ENCODE results near the gene YBEY. TPM values are rescaled to one million over a fixed set of nuclear protein-coding genes. Genes with fewer than 3 reads are reported as not detected.

YBEY gene
- total RNA-seq, 1 donor from 2014 or later, result 20.0 TPM

DNA sequence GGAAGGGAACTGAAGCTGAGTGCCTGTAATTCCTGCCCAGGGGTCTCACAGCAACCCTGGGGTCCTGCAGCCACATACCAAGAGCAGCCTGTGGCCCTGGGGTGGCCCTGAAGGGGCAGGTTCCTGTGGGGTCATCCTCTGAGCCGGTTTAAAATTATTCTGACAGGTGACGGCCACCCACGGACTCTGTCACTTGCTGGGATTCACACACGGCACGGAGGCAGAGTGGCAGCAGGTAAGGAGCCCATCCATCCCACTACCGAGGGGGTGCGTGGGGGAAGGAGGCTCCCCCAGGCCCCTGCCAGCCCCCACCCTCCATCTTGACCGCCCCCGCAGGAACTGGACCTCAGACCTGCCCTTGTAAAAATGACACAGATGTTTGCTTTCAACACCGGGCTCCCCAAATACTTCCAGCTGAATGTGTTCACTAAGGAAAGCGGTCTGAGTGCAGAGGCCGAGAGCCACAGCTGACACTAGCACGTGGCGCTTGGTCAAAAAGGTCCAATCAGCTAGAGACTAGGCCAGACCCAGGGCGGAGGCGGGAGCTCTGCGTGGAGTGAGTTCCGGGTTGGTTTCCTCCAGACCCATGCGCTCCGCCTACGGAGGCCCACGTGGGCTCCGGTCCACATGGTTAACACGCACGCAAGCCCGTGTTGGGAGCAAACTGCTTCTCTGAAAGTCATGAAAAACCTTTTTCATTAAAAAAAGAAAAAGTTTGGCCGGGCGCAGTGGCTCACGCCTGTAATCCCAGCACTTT lies 10.0 kb downstream of the YBEY start:
- Mint-ChIP-seq H3K36me3 (peaks cover 19% of the 10 kb centered on the region), H3K27me3 (peaks cover 3% of the 10 kb centered on the region), H3K27ac (no peak overlapping the region), H3K9me3 (no peaks in the 10 kb centered on the region), H3K4me3 (no peak overlapping the region), H3K4me1 (ENCODE audit: unreplicated experiment) (peaks cover 4% of the 10 kb centered on the region)
- TF ChIP-seq, protein P1, sequence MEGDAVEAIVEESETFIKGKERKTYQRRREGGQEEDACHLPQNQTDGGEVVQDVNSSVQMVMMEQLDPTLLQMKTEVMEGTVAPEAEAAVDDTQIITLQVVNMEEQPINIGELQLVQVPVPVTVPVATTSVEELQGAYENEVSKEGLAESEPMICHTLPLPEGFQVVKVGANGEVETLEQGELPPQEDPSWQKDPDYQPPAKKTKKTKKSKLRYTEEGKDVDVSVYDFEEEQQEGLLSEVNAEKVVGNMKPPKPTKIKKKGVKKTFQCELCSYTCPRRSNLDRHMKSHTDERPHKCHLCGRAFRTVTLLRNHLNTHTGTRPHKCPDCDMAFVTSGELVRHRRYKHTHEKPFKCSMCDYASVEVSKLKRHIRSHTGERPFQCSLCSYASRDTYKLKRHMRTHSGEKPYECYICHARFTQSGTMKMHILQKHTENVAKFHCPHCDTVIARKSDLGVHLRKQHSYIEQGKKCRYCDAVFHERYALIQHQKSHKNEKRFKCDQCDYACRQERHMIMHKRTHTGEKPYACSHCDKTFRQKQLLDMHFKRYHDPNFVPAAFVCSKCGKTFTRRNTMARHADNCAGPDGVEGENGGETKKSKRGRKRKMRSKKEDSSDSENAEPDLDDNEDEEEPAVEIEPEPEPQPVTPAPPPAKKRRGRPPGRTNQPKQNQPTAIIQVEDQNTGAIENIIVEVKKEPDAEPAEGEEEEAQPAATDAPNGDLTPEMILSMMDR (conservative IDR thresholded peaks at IDR 0.05), result no peak
- no peak for DNase-seq (ENCODE audit: extremely low spot score, unreplicated experiment)

DNA sequence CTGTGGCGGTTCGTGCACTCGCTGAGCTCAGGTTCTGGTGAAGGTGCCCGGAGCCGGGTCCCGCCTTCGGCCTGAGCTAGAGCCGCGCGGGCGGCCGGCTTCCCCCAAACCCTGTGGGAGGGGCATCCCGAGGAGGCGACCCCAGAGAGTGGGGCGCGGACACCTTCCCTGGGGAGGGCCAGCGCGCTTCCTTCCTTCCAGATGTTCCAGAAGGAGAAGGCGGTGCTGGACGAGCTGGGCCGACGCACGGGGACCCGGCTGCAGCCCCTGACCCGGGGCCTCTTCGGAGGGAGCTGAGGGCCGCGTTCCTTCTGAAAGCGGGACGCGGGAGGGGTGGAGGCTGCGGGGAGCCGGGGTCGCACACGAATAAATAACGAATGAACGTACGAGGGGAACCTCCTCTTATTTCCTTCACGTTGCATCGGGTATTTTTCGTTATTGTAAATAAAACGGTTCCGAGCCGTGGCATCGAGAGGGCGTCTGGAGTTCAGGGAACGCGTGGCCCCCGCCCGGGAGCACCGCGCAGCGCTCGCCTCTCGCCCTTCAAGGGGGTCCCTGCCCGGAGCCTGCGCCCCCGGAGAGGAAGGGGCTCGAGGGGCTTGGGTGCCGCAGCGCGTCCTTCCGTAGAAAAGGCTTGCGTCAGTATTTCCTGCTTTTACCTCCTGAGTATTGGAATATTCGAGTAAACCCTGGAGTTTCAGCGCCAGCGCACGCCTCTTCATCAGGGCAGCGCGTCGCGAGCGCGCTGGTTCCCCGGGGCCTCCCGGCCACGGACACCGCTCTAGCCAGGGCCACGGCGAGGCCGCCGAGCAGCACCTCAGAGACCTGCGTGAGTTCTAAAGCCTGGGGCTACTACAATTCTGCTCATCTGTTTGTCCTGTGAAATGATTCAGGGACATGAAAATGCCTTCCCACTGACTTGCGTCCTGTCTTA lies 11.5 kb downstream of the YBEY start:
- Mint-ChIP-seq H3K4me3 (peak overlapping the region; percentile 80), H3K9me3 (no peaks in the 10 kb centered on the region), H3K36me3 (peaks cover 11% of the 10 kb centered on the region), H3K27me3 (peaks cover 3% of the 10 kb centered on the region), H3K4me1 (ENCODE audit: unreplicated experiment) (peaks cover 4% of the 10 kb centered on the region), H3K27ac (peak overlapping the region; percentile 75)
- TF ChIP-seq, protein P1 (conservative IDR thresholded peaks at IDR 0.05), result no peak
- no peak for DNase-seq (ENCODE audit: extremely low spot score, unreplicated experiment)

DNA sequence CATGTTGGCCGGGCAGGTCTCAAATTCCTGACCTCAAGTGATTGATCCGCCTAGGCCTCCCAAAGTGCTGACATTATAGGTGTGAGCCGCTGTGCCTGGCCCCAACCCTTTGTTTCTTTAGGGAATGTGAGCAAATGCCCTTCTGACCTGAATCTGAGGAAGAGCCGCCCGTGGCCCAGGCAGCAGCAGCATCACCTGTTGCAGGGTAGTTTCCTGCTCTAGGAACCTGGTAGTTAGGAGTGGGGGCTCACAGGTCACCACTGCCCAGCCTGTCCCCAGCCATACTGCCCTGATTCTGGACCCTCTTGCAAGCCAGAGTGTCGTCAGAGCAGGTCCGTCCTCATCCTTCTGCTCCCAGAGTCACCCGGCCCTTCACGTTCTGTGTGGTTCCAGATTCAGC lies 13.0 kb downstream of the YBEY start:
- TF ChIP-seq, protein P1 (conservative IDR thresholded peaks at IDR 0.05), result no peak
- Mint-ChIP-seq H3K9me3 (no peaks in the 10 kb centered on the region), H3K36me3 (peaks cover 11% of the 10 kb centered on the region), H3K27ac (no peak overlapping the region), H3K27me3 (peaks cover 3% of the 10 kb centered on the region), H3K4me1 (ENCODE audit: unreplicated experiment) (peaks cover 4% of the 10 kb centered on the region), H3K4me3 (peak overlapping the region; percentile 31)
- DNase-seq (ENCODE audit: extremely low spot score, unreplicated experiment), result no peak

DNA sequence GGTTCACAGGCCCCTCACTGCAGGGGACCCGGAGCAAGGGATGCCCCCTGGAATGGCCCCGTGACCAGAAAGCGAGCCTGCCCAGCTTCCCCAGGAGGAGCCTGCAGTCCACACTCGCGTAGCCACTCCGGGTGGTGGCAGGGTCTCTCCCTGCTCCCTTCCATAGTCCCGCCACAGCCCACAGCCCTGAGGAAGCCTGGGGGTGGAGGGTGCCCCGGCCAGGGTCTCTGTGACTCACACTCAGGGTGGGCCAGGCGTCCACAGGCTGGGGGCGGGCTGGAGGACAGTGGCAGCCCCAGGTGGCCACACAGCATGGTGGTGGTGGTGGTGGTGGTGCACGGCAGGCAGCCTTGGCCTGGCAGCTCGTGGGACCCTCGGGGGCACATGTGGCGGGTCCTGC lies 15.6 kb downstream of the YBEY start:
- no peak for DNase-seq (ENCODE audit: extremely low spot score, unreplicated experiment)
- peaks cover 4% of the 10 kb centered on the region for H3K4me1 Mint-ChIP-seq (ENCODE audit: unreplicated experiment)
- no peak overlapping the region for H3K4me3 Mint-ChIP-seq
- TF ChIP-seq, protein P1 (conservative IDR thresholded peaks at IDR 0.05), result no peak
- H3K27ac Mint-ChIP-seq, result no peak overlapping the region
- no peaks in the 10 kb centered on the region for H3K9me3 Mint-ChIP-seq
- H3K27me3 Mint-ChIP-seq, result peaks cover 3% of the 10 kb centered on the region
- peaks cover 18% of the 10 kb centered on the region for H3K36me3 Mint-ChIP-seq

DNA sequence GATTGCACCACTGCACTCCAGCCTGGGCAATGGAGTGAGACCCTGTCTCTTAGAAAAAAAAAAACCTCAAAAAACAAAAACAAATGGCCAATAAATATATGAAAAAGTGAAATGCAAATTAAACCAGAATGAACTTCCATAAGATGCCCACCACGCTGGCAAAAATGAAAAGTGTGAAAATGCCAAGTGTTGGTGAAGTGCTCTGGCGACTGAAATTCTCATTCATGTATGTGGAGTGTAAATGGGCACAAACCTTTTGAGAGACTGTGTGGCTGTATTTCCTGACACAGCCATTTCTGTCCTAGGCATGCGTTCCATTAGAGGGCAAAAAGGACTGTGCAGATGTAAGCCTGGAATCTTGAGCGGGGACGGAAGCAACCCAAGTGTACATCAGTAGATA lies 18.3 kb downstream of the YBEY start:
- TF ChIP-seq, protein P1 (conservative IDR thresholded peaks at IDR 0.05), result no peak
- Mint-ChIP-seq H3K27ac (peak overlapping the region; percentile 52), H3K36me3 (peaks cover 22% of the 10 kb centered on the region)

More for the DNA sequence above, 18.3 kb downstream of the YBEY start:
- no peak for DNase-seq (ENCODE audit: extremely low spot score, unreplicated experiment)
- no peaks in the 10 kb centered on the region for H3K9me3 Mint-ChIP-seq
- H3K4me1 Mint-ChIP-seq (ENCODE audit: unreplicated experiment), result no peaks in the 10 kb centered on the region
- no peak overlapping the region for H3K4me3 Mint-ChIP-seq
- H3K27me3 Mint-ChIP-seq, result no peaks in the 10 kb centered on the region

Measured in type B pancreatic cell (in vitro differentiated cells).